Germinal center (tissue), 1 donor: ENCODE measurements around the gene SELENOM.

Experiments used
- DNase-seq: peaks from one replicate; pipeline ENCODE4 v3.0.0; 2012; ENCODE audit warnings: mixed read lengths, low spot score

The SELENOM gene

DNA sequence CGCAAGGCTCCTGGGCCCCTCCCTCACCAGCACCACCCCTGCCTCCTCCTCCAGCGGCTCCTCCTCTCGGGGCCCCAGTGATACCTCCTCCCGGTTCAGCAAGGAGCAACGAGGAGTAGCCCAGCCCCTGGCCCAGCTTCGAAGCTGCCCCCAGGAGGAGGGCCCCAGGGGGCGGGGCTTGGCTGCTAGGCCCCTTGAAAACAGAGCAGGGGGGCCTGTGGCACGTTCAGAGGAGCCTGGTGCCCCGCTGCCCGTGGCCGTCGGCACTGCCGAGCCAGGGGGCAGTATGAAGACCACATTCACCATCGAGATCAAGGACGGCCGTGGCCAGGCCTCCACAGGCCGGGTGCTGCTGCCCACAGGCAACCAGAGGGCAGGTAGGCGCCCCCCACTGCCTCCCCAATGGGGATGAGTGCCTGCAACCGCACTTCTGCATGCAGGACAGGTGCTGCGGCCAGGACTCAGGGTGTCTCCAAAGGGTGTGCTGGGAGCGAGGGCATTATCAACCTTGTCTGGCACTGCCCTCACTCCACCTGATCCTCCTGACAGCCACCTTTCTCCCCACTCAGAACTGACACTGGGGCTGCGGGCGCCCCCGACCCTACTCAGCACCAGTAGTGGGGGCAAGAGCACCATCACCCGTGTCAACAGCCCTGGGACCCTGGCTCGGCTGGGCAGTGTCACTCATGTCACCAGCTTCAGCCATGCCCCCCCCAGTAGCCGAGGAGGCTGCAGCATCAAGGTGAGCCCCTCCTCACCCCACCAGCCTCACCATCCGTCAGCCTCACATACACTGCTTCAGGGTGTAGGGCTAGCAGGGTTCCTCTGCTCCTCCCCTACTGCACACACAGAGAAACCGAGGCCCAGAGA is 16.0 kb downstream of the SELENOM start:
- DNase-seq: no peak

DNA sequence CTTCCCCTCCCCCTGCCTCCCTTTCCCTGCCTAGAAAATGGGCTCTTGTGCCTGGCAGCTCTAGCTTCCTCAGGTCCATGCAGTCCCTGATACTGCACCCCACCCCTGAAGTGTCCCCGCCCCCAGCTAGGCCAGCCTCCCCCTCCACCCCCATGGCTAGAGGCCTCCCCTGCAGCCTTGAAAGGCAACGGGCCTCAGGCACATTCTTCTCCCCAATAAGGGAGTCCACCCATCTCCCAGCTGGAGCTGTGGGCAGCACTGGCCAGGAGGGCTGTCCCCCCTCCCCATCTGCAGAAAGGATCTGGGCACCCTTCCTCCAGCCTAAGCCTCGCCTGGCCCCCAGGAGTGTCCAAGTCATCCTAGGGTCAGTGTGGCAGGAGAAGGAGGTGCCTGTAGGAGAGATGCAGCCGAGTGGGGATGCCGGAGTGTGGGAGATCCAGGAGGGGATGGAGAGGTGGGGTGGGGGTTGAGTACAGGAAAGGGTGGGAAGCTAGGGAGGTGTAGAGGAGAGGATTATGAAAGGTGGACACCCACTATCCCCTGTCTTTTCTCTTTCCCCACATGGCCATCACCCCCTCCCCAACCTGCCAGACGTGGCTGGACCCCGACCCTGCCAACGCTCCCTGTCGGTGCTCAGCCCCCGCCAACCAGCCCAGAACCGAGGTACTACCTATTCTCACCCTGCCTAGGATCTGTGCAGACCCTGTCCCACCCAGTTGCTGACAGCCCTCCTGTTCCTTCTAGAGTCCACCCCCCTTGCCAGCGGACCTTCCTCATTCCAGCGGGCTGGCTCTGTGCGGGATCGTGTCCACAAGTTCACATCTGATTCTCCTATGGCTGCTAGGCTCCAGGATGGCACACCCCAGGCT is 16.9 kb downstream of the SELENOM start:
- DNase-seq: no peak

GRCh38 chr22:31089160-31090100 is 17.9 kb downstream of the SELENOM start:
- peak; percentile 76 for DNase-seq

GRCh38 chr22:31088233-31088986 is 19.0 kb downstream of the SELENOM start:
- no peak for DNase-seq

GRCh38 chr22:31087744-31088215 is 19.6 kb downstream of the SELENOM start:
- DNase-seq: no peak

GRCh38 chr22:31086703-31087330 is 20.6 kb downstream of the SELENOM start:
- no peak for DNase-seq

- no peak for DNase-seq
These were observed 21.4 kb downstream of the SELENOM start for GRCh38 chr22:31085928-31086327.

GRCh38 chr22:31085493-31085824 is 21.9 kb downstream of the SELENOM start:
- DNase-seq: no peak

GRCh38 chr22:31084811-31085492 is 22.4 kb downstream of the SELENOM start:
- DNase-seq: peak; percentile 92

- DNase-seq: no peak
These were observed 23.2 kb downstream of the SELENOM start for GRCh38 chr22:31083923-31084810.

GRCh38 chr22:31083377-31083768 is 24.0 kb downstream of the SELENOM start:
- no peak for DNase-seq

GRCh38 chr22:31082606-31083376 is 24.6 kb downstream of the SELENOM start:
- DNase-seq: no peak

- no peak for DNase-seq
These were observed 25.3 kb downstream of the SELENOM start for GRCh38 chr22:31081963-31082605.

- DNase-seq: peak; percentile 94
These were observed 26.3 kb downstream of the SELENOM start, which contains the start of gene SMTN for GRCh38 chr22:31080848-31081649. SMTN (plus strand) TSS chr22:31081318; CDS start chr22:31083259, 1,941 bp downstream.

DNA sequence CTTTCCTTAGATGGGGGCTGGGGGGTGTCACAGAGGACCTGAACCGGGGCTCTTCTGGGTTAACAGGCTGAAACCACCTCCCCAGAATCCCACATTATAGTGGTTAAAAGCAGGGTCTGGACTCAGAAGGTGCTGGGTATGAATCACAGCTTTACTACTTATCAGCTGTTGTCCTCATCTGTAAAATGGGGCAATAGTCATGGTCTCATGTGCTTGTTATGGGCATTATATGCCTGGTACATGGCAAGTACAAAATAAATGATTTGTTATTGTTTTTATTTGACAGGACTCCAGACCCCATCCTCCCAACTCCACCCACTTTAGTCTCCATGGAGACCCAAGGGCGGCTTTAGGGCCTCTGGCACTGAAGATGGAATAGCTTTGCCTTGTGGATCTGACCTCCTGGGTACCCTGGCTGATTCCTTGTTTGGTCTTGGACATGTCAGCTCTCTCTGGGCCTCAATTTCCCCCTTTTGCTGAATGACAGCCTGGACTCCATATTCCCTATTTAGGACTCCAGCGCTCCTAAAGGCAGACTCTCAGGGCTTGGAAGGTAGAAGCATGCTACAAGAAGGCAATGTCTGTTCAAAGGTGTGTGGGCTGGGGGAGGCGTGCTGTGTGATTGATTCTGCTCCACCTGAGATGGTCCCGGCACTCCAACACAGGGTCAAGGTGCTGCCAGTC is 27.1 kb downstream of the SELENOM start:
- no peak for DNase-seq

- no peak for DNase-seq
These were observed 28.2 kb downstream of the SELENOM start for GRCh38 chr22:31079095-31079642.
